Ovary (tissue), 3 donors: ENCODE data around the gene KCTD19.

Experiments used
- POLR2A ChIP-seq: fragments of 450-650 bp; IDR thresholded peaks from one replicate; pipeline ENCODE4 v1.6.1; 2017; ENCODE audit warnings: antibody characterized with exemption, mild to moderate bottlenecking, moderate library complexity
- TF ChIP-seq, protein P1 (sequence below), 3 donors: fragments of 450-650 bp in 2 of 3; fragments of 200-600 bp in 1 of 3; IDR thresholded peaks; one replicate each; pipeline versions ENCODE4 v1.5.1 to v1.8.0; 2016 to 2022; ENCODE audit warnings: antibody characterized with exemption in 3 of 3, mild to moderate bottlenecking in 1 of 3
- donor health status: DM: no; HTN: no; CAD: no.

DNA sequence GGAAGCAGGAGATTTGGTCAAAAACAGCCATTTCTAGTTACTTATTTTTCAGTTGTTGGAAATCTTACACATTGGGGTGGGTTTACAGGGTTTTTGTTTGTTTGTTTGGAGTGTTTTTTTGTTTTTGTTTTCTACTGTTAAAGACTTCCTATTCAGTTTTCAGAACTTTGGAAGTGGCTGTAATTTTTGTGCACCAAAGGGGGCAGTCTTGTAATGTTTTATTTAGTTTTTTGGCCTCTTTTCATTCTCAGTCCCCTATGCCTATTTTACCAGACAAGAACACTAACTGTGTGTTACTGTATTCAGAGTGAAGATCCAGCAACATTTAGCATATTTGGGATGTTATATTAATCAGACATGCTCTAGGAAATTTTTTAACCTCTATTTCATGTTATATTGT, 46.1 kb upstream of the KCTD19 start:
- TF ChIP-seq, protein P1, sequence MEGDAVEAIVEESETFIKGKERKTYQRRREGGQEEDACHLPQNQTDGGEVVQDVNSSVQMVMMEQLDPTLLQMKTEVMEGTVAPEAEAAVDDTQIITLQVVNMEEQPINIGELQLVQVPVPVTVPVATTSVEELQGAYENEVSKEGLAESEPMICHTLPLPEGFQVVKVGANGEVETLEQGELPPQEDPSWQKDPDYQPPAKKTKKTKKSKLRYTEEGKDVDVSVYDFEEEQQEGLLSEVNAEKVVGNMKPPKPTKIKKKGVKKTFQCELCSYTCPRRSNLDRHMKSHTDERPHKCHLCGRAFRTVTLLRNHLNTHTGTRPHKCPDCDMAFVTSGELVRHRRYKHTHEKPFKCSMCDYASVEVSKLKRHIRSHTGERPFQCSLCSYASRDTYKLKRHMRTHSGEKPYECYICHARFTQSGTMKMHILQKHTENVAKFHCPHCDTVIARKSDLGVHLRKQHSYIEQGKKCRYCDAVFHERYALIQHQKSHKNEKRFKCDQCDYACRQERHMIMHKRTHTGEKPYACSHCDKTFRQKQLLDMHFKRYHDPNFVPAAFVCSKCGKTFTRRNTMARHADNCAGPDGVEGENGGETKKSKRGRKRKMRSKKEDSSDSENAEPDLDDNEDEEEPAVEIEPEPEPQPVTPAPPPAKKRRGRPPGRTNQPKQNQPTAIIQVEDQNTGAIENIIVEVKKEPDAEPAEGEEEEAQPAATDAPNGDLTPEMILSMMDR (IDR thresholded peaks at IDR 0.05): peak in 2 of 3 donors; percentile 18 to 37
- no peak for TF ChIP-seq POLR2A
